Globus pallidus (tissue), 1 donor: ENCODE results near the gene PALM2AKAP2.
"Not testable (repeated sequence)": the region's sequence is repeated elsewhere in the genome, so short reads cannot be mapped to it uniquely, and the experiment has no call there.

Experiments
- DNase-seq: peaks from one replicate; pipeline ENCODE4 v3.0.0-alpha.2; 2015; ENCODE audit warnings: low spot score

PALM2AKAP2 gene

GRCh38 chr9:109805050-109805449 lies 25.1 kb downstream of the PALM2AKAP2 start:
- DNase-seq, result no peak

GRCh38 chr9:109806506-109807115 lies 26.6 kb downstream of the PALM2AKAP2 start:
- DNase-seq, result no peak

DNA sequence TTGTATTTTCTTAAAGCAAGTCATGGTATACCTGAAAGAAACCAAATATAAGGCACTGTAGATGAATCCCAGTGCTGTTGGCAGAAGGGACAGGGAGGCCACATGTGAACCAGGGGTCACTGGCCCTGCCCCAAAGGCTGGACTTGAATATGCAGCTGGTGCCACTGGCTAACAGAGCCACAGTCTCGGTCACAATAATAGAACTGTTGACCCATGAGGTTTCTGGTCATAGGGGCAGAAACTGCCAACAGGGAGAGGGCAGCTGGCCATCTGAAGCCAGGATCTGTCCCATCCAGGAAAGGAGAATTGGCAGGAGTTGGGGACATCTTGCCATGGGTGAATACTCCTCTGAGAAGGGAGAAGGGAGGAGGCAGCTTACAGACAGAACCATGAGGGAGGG lies 31.9 kb downstream of the PALM2AKAP2 start:
- peak; percentile 80 for DNase-seq

DNA sequence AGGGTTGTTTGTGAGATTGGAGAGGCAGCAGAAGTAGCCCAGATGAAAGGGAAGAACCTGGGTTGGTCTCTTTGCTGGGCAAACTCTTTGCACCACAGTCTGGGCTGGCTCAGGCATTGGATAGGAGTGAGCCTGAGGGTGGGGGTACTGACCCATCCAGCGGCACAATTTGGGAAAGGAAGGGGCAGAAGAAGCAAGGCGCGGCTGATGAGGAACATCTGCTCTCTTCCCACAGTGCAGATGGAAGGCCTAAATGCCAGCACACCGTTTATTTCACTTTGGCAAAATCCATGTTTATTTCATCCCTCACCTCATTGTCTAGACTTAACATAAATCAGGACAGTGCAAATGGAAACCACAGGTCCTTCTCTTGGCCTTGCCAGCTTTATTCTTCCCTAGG lies 32.3 kb downstream of the PALM2AKAP2 start:
- no peak for DNase-seq

DNA sequence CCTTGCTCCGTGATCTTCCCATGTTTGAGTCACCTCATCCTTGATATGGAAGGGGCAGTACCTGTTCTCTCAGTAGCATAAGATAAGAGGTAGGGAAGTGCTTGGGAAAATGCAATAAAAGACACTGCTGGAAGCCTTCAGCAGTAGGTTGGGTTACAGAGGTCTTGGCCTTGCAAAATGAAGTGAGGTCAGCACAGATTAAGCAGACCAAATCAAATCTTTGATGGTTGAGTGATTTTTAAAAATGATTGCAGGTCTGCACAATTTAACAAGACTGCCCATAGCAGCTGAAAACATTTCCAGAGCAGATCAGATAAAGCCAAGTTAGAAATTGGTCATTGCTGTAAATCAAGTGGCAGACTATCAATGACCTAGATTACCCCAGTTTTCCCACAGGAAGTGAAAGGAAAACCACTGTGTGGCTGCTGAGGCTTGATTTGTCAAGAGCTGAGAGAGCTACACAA lies 32.9 kb downstream of the PALM2AKAP2 start:
- no peak for DNase-seq

DNA sequence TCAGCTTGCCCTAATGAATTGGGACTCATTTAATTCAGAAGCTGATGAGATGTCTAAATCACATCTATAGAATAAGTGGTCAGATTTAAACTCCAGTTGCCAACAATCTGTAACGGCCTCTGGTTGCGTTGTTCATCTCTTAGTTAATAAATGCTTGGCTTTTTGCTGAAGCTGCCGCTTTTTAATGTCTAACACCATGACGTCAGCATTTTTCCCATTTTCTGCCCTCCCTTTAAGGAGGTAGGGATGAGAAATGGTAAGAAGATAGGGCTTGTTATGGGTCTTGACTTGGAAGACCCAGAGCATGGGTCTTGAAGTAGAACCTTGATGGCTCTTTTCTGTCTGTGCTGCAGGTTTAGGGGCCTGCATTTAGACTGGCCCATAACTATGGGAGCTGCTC lies 33.3 kb downstream of the PALM2AKAP2 start:
- DNase-seq, result no peak

GRCh38 chr9:109813829-109814228 lies 33.8 kb downstream of the PALM2AKAP2 start:
- DNase-seq, result no peak

DNA sequence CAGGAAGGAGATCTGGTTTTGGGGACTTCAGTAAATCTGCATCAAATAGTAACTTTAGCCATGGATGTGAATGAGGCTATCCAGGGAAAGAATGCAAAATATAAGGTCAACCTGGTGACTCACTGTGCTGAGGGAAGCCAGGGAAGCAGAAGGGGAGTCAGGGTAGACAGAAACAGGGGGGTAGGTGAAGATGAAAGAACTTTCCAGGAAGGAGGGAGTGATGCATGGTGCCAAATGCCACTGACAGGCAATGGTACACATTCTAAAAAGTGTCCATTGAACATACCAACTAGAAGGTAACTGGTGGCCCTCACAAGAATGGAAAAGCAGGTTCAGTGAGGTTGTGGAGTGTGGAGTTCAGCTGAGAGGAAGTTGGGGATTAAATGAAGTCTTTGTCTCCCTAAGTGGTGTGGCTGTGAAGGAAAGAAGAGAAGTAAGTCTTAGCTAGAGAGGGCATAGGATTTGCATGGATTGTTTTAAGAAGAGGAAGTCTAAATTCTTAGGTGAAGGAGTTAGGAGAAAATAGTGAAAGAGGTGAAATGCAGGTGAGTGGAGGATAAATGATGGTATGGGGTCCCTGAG lies 35.5 kb downstream of the PALM2AKAP2 start:
- DNase-seq, result no peak

GRCh38 chr9:109816490-109816889 lies 36.5 kb downstream of the PALM2AKAP2 start:
- DNase-seq, result peak; percentile 12

- DNase-seq, result peak; percentile 51
Measured at GRCh38 chr9:109817146-109817845, 37.3 kb downstream of the PALM2AKAP2 start.

DNA sequence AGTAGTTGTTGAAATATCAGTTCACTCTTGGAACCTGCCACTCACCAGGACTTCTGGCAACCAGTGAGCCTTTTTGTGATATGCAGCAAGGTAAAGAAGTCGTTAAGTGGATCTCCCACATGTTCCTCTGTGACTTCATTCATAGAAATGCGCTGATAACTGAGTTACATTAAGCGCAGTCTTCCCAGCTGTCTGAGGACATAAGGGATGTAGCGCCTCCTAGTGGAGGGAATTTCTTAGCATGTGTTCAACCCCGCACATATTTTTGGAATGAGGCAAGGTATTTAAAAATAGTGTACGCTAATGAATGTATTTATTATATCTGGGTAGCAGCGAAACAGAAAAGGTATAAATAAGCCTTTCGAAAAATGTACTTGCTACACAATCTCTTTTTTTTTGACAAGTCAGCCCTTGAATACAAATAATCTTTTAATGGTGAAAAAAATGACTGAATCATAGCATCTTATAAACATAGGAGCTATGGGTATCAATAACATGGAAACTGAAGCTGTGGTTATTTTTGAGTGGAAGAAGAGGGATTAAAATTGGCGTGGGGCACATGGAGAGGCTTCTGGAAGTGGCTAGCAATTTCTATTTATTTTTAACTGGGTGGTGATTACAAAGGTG lies 38.0 kb downstream of the PALM2AKAP2 start:
- DNase-seq, result peak; percentile 84

DNA sequence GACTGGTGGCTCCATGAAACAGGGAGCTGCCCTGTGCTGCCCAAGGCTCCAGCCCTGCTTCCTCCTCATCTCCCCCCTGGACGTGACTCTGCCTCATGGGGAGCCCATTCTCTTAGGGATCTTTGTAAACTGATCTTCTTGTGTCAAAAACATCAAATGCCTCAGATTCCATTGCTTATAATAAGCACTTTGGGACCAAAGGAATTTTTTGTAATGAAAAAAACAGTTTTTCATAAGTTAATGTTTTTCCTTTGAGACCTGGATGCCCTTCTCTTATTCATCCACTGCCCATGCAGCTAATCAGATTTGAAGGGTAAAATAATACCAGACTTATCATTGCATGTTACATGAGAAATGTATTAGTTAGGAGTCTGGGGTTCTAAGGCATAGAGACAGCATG lies 41.7 kb downstream of the PALM2AKAP2 start:
- DNase-seq, result no peak

GRCh38 chr9:109825383-109825782 lies 45.4 kb downstream of the PALM2AKAP2 start:
- DNase-seq, result not testable (repeated sequence)

GRCh38 chr9:109826559-109826958 lies 46.6 kb downstream of the PALM2AKAP2 start:
- DNase-seq, result no peak

- DNase-seq, result no peak
Measured at GRCh38 chr9:109828254-109828653, 48.3 kb downstream of the PALM2AKAP2 start.
